IMR-90 (cell line): Measurements from ENCODE around the gene SERPING1. TPM values are rescaled to one million over a fixed set of nuclear protein-coding genes. Genes with fewer than 3 reads are reported as not detected.

ENCODE experiments used
- ATAC-seq: fragments of 200-7000 bp; cut with Tn5 transposase; 2 replicates; pipeline ENCODE4 v1.9.1; 2020; ENCODE audit warnings: low read depth, mild to moderate bottlenecking, moderate library complexity
- BruUV-seq: library from RNA; stranded (reverse); fragments of 400-500 nt; replicated peaks from 2 replicates; lab custom pipeline; 2021; lab: Mats Ljungman, UMichigan
- CTCF ChIA-PET: fragments of 300-600 bp; formaldehyde crosslinking; extraction: SDS; loops from one replicate; lab custom pipeline; 2021; ENCODE audit warnings: antibody characterized with exemption; lab: Yijun Ruan, JAX
- POLR2A ChIA-PET: fragments of 300-600 bp; sonication (Branson Sonifier 250); formaldehyde crosslinking; loops from one replicate; lab custom pipeline; 2022; ENCODE audit warnings: antibody characterized with exemption; ENCODE audit not compliant: unreplicated experiment; lab: Charles Lee
- DNase-seq: peaks from one replicate; pipeline ENCODE4 v3.0.0; 2013
- H2AFZ ChIP-seq: replicated peaks from 2 replicates; pipeline ENCODE3; 2013; ENCODE audit warnings: low read length, mild to moderate bottlenecking; ENCODE audit not compliant: poor library complexity
- H2AK5ac ChIP-seq: 2 replicates; pipeline ENCODE4 v1.6.1; 2013; ENCODE audit warnings: low read depth, low read length, inconsistent platforms
- H2AK9ac ChIP-seq: replicated peaks from 2 replicates; pipeline ENCODE3; 2013; ENCODE audit warnings: mild to moderate bottlenecking, low read depth, low read length, moderate library complexity; ENCODE audit not compliant: poor library complexity
- H2BK120ac ChIP-seq: 2 replicates; pipeline ENCODE4 v1.6.1; 2013; ENCODE audit warnings: low read depth, low read length, inconsistent platforms
- H2BK15ac ChIP-seq: 3 replicates; pipeline ENCODE4 v1.6.1; 2013; ENCODE audit warnings: low read depth, low read length, inconsistent platforms
- H2BK20ac ChIP-seq: 2 replicates; pipeline ENCODE4 v1.6.1; 2013; ENCODE audit warnings: low read depth, mild to moderate bottlenecking, inconsistent platforms, low read length, moderate library complexity
- H2BK5ac ChIP-seq: 2 replicates; pipeline ENCODE4 v1.6.1; 2013; ENCODE audit warnings: mild to moderate bottlenecking, low read depth, low read length, inconsistent platforms; ENCODE audit not compliant: poor library complexity, severe bottlenecking
- H3K14ac ChIP-seq: replicated peaks from 2 replicates; pipeline ENCODE4 v1.6.1; 2013; ENCODE audit warnings: low read depth, low read length, inconsistent platforms
- H3K18ac ChIP-seq: 2 replicates; pipeline ENCODE4 v1.6.1; 2013; ENCODE audit warnings: low read depth, low read length, control low read depth
- H3K23ac ChIP-seq: 2 replicates; pipeline ENCODE4 v1.6.1; 2013; ENCODE audit warnings: low read depth, low read length, inconsistent platforms
- H3K27ac ChIP-seq: 2 replicates; pipeline ENCODE4 v1.5.1; 2013; ENCODE audit warnings: mild to moderate bottlenecking, control low read depth, low read length; ENCODE audit not compliant: insufficient read depth
- H3K27me3 ChIP-seq: 2 replicates; pipeline ENCODE4 v1.6.1; 2013; ENCODE audit warnings: low read length; ENCODE audit not compliant: control insufficient read depth, insufficient read depth
- H3K36me3 ChIP-seq: 2 replicates; pipeline ENCODE4 v1.6.1; 2013; ENCODE audit warnings: low read length, mixed read lengths; ENCODE audit not compliant: control insufficient read depth, insufficient read depth
- H3K4ac ChIP-seq: 2 replicates; pipeline ENCODE4 v1.6.1; 2013; ENCODE audit warnings: low read depth, low read length, inconsistent platforms
- H3K4me1 ChIP-seq: 2 replicates; pipeline ENCODE4 v1.6.1; 2013; ENCODE audit warnings: low read length, mixed read lengths; ENCODE audit not compliant: control insufficient read depth, insufficient read depth
- H3K4me2 ChIP-seq: 2 replicates; pipeline ENCODE4 v1.6.1; 2013; ENCODE audit warnings: low read depth, mild to moderate bottlenecking, control low read depth, low read length, moderate library complexity
- H3K4me3 ChIP-seq: 2 replicates; pipeline ENCODE4 v1.5.1; 2013; ENCODE audit warnings: low read depth, mild to moderate bottlenecking, control low read depth, low read length, moderate library complexity; ENCODE audit not compliant: insufficient read depth
- H3K56ac ChIP-seq: 2 replicates; pipeline ENCODE4 v1.6.1; 2013; ENCODE audit warnings: low read length, inconsistent platforms; ENCODE audit not compliant: insufficient read depth; ENCODE audit errors: extremely low read depth
- H3K79me1 ChIP-seq, 2 experiments: 2 replicates each; pipeline ENCODE4 v1.6.1; 2013; ENCODE audit warnings: low read length in 2 of 2, inconsistent platforms in 1 of 2, low read depth in 1 of 2
- H3K9ac ChIP-seq: 2 replicates; pipeline ENCODE4 v1.6.1; 2013; ENCODE audit warnings: low read depth, low read length, control low read depth
- H3K9me1 ChIP-seq: 2 replicates; pipeline ENCODE4 v1.6.1; 2013; ENCODE audit warnings: low read length, inconsistent platforms; ENCODE audit not compliant: insufficient read depth
- H3K9me3 ChIP-seq: 2 replicates; pipeline ENCODE4 v1.6.1; 2013; ENCODE audit warnings: low read length; ENCODE audit not compliant: control insufficient read depth, insufficient read depth
- H4K20me1 ChIP-seq: 2 replicates; pipeline ENCODE4 v1.6.1; 2013; ENCODE audit warnings: low read length, inconsistent platforms; ENCODE audit not compliant: insufficient read depth
- H4K5ac ChIP-seq: 2 replicates; pipeline ENCODE4 v1.6.1; 2013; ENCODE audit warnings: mild to moderate bottlenecking, low read depth, low read length, control low read depth
- H4K8ac ChIP-seq, 2 experiments: 2 replicates each; pipeline ENCODE4 v1.6.1; 2013; ENCODE audit warnings: low read depth in 2 of 2, low read length in 2 of 2, control low read depth in 1 of 2, inconsistent platforms in 1 of 2
- H4K91ac ChIP-seq: 2 replicates; pipeline ENCODE4 v1.6.1; 2013; ENCODE audit warnings: low read depth, low read length, inconsistent platforms; ENCODE audit not compliant: insufficient read depth
- RAD21 ChIP-seq: IDR thresholded peaks from 2 replicates; pipeline ENCODE4 v1.6.1; 2012; ENCODE audit warnings: low read length, improper control_type of control experiment
- WGBS, 2 experiments: methylation state at CpG; one replicate each; pipeline versions ENCODE4 v1.1.5 to v1.1.7; 2013; ENCODE audit warnings: missing lambda C conversion rate in 2 of 2; ENCODE audit not compliant: insufficient read length in 1 of 2; ENCODE audit errors: extremely low coverage in 2 of 2; 5-methylcytosine and 5-hydroxymethylcytosine counted together
- dilution Hi-C: fragments of 300-500 bp; cut with HindIII; formaldehyde crosslinking; loops from one replicate; pipeline ENCODE4 v1.14.3; 2018; ENCODE audit warnings: low sequenced_read_pairs; ENCODE audit not compliant: unreplicated experiment
- in situ Hi-C: fragments of 300-500 bp; cut with MboI; formaldehyde crosslinking; loops from 3 replicates; pipeline ENCODE4 v1.14.3; 2019; ENCODE audit warnings: low sequenced_read_pairs, inconsistent platforms, mixed read lengths
- intact Hi-C: fragments of 100-400 bp; cut with micrococcal nuclease; formaldehyde crosslinking; loops from 2 replicates; pipeline ENCODE4 v1.10.0; 2022
- polyA plus RNA-seq, 3 experiments: library from polyadenylated mRNA; depleted of rRNA; stranded (reverse); fragments of >200 nt; gene quantifications; 2 replicates each; pipeline ENCODE4 v1.2.3, GENCODE V29; 2012; ENCODE audit warnings: low replicate concordance in 1 of 3
- total RNA-seq: library from RNA; depleted of rRNA; stranded (reverse); fragments of >200 nt; gene quantifications from 2 replicates; pipeline ENCODE4 v1.2.3, GENCODE V29; 2012
- TF ChIP-seq, protein P1 (sequence below): conservative IDR thresholded peaks from 2 replicates; pipeline ENCODE4 v1.5.1; 2012; ENCODE audit warnings: mild to moderate bottlenecking, low read depth, low read length, improper control_type of control experiment

SERPING1 gene
- total and polyA plus RNA-seq, 2 of the 4 experiments (the other 2 are of a cell fraction), result 2.0 to 30.7 TPM

- 0% methylated on average over 1 of the region's 2 CpGs; no CpG with 5 or more reads in 1 of the 2 experiments for whole genome bisulfite sequencing, 2 experiments
- TF ChIP-seq, protein P1, sequence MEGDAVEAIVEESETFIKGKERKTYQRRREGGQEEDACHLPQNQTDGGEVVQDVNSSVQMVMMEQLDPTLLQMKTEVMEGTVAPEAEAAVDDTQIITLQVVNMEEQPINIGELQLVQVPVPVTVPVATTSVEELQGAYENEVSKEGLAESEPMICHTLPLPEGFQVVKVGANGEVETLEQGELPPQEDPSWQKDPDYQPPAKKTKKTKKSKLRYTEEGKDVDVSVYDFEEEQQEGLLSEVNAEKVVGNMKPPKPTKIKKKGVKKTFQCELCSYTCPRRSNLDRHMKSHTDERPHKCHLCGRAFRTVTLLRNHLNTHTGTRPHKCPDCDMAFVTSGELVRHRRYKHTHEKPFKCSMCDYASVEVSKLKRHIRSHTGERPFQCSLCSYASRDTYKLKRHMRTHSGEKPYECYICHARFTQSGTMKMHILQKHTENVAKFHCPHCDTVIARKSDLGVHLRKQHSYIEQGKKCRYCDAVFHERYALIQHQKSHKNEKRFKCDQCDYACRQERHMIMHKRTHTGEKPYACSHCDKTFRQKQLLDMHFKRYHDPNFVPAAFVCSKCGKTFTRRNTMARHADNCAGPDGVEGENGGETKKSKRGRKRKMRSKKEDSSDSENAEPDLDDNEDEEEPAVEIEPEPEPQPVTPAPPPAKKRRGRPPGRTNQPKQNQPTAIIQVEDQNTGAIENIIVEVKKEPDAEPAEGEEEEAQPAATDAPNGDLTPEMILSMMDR, result no peak
- TF ChIP-seq RAD21, result no peak
- Histone ChIP-seq H3K18ac (no peak overlapping the region), H3K36me3 (no peaks in the 10 kb centered on the region), H2BK5ac (no peak overlapping the region), H3K9me1 (no peaks in the 10 kb centered on the region), H3K4me3 (no peak overlapping the region), H4K5ac (no peak overlapping the region), H3K56ac (no peak overlapping the region), H4K91ac (no peak overlapping the region), H2AK9ac (no peak overlapping the region), H3K79me1 (no peaks in the 10 kb centered on the region), H3K9me3 (no peaks in the 10 kb centered on the region), H2AK5ac (no peak overlapping the region), H3K4ac (no peak overlapping the region), H2BK20ac (no peak overlapping the region), H3K27me3 (peaks cover 30% of the 10 kb centered on the region), H3K4me2 (no peak overlapping the region), H4K8ac (no peak overlapping the region), H4K20me1 (no peaks in the 10 kb centered on the region), H2BK15ac (no peak overlapping the region), H3K4me1 (no peaks in the 10 kb centered on the region), H2BK120ac (no peak overlapping the region), H3K23ac (no peak overlapping the region), H2AFZ (no peak overlapping the region), H3K14ac (no peak overlapping the region), H3K9ac (no peak overlapping the region), H3K27ac (no peak overlapping the region)
- in situ Hi-C loops (no loop called here), dilution Hi-C loops (no loop called here), intact Hi-C loops (no loop called here)
- no TSS peak for BruUV-seq
- no peak for ATAC-seq
- DNase-seq, result no peak
- CTCF ChIA-PET, result no interaction called here
- POLR2A ChIA-PET, result no interaction called here
Observed at GRCh38 chr11:57630171-57630570, 32.7 kb downstream of the SERPING1 start.
